ENCODE results near the gene TNS3. TPM values are rescaled to one million over a fixed set of nuclear protein-coding genes. Genes with fewer than 3 reads are reported as not detected.

Gene TNS3
- total RNA-seq, 1 donor from 2014 or later, result 30.4 TPM

DNA sequence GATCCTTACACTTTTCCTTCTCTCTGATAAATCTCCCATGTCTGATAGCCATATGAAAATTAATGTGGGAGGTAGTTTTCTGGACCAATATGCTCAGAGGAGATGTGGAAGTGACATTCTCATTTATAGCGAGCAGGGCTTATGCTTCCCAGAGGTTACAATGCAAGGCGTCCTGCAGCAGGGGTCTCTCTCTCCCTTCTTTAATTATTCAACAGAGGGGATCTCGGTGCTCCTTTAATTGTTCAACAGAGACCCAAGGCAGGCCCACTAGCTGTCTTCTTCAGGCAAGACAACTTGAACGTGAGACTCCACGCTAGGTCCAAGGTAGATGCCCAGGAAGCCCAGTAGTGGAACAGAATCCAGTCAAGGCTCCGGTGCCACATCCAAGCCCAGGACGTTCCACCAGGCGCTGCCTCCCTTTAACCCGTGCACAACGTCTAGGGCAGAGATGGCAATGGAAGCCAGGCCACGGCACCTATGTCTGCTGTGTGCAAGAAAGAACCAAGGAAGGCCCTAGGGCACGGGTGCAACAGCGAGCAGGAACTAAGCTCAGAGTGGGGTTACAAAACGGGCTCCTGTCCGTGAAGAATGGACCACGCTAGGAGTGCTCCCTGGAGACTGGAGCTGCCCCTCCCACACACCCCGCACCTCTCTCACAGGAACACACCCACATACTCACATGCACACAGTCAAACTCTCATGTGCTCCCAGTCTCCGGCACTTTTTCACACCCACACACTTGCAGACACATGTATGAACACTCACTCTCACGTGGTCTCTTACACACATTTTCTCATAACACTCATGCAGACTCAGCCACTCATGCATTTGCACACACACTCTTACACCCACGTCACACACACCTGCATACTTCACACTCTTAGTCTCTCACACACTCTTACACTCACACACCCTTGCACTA lies 230.4 kb downstream of the TNS3 start:
- no peak for DNase-seq (ENCODE audit: low read depth, low spot score)

DNA sequence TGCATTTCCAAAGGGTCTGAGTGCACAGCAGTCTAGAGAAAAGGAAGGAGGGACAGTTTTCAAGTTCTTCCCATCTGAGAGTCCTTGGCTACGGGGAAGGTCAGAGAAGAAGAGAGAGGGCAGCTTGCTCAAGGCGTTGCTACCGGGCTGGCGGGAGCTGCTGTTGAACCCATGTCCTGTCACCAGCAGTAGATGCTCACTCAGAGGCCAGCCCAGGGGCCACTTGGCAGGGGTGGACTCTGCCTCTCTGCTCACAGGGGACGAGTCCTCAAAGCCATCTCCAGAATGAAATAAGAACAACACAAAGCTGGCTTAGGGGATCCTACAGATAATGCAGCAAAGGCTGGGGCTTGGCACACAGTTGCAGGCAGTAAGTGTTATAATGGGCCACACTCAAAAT lies 231.5 kb downstream of the TNS3 start:
- no peak for DNase-seq (ENCODE audit: low read depth, low spot score)

DNA sequence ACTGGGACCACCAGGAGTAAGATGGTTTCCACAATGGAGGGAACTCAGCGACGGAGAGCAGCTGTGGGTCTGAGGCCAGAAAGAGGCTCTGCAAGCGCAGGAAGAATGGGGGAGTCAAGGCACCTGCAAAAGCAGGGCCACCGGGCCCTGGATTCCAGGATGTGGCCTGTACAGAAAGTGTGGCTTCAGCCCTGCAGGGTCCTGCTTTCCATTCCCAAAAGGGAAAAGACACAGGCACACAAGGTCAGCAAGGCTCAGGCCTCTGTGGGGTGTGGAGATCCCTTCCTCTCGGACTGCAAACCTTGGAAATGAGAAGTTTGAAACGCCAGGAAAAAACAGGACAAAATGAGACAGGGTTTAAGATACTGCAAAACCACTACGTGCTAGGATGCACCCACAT lies 232.5 kb downstream of the TNS3 start:
- no peak for DNase-seq (ENCODE audit: low read depth, low spot score)

GRCh38 chr7:47347816-47348385 lies 234.0 kb downstream of the TNS3 start:
- DNase-seq (ENCODE audit: low read depth, low spot score), result no peak

DNA sequence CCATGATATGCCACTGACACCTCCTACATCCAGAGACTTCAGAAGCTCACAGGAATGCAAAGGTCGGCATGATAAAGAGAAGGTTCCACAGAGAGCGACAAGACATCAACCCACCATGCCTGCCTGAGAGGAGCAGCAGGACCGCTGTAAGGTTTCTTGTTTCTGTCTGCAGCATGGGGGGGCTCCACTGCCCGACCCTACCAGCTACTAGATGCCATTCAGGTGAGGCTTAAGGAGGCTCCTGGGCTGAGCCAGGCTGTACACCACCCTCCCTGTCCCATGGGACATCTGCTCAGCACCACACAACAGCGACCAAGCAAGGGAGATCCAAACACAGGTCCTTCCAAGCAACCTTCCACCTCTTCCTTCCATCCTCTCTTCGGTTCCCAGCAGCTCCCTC lies 234.6 kb downstream of the TNS3 start:
- DNase-seq (ENCODE audit: low read depth, low spot score), result no peak

- no peak for DNase-seq (ENCODE audit: low read depth, low spot score)
Measured at GRCh38 chr7:47346377-47346914, 235.5 kb downstream of the TNS3 start.

DNA sequence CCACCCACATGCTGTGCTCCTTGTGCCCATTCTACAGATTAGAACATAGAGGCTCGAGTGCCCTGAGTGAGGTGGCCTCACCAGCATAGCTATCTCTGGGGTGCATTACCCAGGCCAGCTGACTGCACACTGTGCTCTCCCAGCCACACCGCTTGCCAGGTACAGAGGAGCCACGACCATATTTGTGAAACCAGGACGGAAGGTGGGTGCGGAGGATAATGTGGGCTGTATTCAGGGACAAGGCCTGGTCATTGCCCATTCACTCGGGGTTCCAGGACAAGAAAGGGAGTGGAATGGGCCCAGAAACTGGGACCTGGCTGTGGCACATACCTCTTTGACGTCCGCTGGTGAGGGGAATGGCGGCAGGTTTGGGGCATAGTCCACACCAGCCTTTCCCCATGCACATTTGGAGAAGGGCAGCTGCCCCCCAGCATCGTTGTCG lies 236.0 kb downstream of the TNS3 start:
- no peak for DNase-seq (ENCODE audit: low read depth, low spot score)

- DNase-seq (ENCODE audit: low read depth, low spot score), result no peak
Measured at GRCh38 chr7:47344171-47344955, 237.5 kb downstream of the TNS3 start.

DNA sequence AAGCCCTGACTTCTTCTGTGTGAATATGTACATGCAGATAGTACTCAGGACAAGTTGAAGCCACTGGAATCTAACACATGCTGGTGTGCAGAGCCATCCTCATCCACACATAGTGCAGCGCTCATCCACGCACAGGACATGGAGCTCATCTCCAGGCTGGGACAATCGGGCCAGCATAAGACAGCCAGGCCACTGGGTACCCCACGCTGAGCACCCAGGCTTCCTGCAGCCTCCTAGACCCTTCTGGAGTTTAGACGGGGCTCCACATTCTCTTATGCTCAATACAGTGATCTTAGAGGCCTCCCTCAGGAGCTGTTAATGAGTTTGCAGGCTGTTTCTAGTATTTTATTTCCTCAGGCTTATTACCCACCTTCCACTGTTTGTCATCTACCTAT lies 238.9 kb downstream of the TNS3 start:
- no peak for DNase-seq (ENCODE audit: low read depth, low spot score)

DNA sequence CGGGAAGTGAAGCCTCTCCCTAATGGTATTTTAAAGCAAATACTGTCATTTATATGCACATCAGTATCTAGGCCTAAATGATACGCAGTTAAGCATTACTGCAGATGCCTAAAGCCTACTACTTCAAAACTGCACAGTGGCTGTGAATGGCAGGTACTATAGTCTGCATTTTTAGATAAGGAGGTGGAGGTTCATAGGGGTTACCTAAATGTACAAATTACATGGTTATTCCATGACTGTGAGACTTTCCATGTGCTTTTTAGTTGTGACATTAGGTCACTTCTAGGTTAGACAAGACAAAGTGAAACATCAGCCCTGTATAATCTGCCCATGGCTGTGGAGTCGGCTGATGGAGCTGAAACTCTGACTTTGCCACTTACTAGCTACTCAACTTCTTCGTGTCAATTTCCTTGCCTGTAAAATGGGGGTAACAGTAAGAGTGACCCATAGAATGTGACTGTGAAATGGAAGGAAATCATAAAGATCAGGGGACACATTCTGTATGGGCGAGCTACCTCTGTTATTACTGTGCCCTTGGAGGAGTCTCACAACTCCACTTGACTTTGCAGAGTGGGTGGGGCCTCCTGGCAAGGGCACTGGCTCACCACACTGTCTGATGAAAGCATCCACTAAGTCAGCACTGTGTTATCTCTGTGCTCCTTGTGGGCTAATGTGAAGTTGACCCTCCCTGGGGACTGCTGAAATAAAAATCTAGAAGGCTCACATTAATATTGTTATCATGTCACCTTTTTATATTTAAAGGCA lies 239.4 kb downstream of the TNS3 start:
- DNase-seq (ENCODE audit: low read depth, low spot score), result no peak

DNA sequence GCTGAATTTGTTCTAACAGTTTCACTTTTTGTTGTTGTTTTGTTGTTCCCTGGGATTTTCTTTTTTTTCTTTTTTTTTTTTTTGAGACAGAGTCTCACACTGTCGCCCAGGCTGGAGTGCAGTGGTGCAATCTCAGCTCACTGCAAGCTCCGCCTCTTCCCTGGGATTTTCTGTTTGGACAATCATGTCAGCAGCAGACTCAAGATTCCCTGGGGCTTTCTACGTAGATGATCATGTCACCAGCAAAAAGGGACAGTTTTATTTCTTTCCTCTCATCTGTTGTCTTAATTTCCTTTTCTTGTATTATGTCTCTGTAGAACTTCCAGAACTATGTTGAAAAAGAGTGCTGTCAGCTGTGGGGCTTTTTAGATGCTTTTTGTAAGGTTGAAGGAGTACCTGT lies 241.4 kb downstream of the TNS3 start:
- no peak for DNase-seq (ENCODE audit: low read depth, low spot score)

DNA sequence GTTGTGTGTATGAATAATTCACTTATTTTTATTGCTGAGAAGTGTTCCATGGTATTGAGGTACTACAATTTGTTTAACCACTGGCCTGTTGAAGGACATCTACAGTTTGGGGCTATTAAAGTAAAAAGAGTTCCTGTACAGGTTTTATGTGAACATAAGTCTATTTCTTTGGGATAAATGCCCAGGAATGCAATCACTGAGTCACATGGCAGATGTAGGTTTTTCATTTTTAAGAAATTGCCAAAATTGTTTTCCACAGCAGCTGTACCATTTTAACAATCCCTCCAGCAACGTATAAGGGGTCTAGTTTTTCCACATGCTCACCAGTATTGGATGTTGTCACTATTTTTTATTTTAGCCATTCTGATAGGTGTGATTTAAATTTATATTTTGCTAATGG lies 243.9 kb downstream of the TNS3 start:
- no peak for DNase-seq (ENCODE audit: low read depth, low spot score)

DNA sequence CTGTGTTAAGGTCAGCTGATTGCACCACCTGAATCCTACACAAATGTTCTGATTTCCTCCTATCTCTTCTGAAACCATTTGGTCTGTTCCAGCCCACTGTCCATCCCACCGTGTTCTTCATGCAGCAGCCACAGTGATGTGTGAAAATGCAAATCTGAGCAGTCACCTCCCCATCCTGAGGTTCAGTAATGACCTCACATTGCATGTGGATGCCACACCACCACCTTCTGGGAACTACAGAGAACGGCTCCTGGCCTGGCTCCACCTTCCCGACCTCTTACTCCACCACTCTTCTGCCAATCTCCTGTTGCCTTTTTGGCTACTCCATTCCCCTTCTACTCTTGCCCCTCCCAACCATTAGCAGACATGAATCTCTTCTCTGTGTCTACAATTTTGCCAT lies 244.4 kb downstream of the TNS3 start:
- no peak for DNase-seq (ENCODE audit: low read depth, low spot score)

DNA sequence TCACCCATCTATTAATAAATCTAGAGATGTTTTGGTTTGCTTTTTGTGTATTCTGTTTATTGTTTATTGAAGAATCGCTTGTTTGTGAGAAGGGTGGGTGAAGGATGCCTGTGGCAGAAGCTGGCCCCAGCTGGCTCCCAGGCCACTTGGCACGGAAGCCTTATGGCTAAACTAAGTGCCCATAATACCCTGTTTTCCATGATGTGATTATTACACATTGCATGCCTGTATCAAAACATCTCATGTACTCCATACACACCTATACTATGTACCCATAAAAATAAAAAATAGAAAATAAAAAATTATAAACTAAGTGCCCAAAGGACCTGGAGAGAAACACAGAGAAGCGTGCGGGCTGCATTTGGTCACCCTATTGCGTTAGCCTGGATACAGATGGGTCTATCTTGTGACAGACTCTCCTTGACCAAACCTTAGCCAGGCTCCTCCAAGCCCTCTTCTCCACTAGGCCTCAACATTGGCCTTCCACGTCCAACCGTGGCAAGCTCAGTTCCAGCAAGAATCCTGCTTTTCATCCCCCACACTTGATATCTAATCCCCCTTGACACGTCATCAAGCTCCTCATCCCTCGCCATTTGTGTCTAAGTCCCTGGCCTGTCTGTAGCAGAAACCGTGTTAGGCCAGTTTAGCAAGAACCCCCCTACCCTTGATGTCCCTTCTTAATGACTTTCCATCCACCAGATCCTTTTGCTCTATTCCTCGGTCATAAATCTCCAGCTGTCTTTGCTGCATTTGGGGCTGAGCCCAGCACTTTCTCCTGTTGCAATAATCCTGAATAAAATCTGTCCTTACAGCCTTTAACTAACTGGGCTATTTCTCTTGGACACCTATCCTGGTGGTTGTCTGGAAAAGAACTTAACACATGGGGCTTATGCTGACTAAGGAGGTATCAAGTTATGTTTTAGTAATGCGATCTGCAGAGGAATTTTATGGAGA lies 245.2 kb downstream of the TNS3 start:
- DNase-seq (ENCODE audit: low read depth, low spot score), result no peak

- no peak for DNase-seq (ENCODE audit: low read depth, low spot score)
Measured at GRCh38 chr7:47335557-47336471, 246.1 kb downstream of the TNS3 start.

DNA sequence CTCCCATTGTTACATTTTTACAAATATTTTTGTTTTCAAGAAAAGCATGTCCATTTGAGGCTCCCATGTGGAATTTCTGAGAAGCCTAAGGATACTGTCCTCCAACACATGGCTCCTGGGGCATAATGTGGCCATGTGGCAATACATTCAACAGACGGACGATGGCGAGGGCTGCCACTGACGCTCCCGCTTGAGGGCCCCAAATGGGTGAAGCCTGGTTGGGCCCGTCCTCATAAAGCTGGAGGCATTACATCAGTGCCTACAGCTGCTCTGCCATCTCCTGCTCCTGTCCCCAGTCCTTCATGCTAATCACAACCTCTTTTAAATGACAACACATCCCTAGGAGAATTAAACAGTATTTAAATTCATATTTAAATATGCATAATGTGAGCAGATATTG lies 246.8 kb downstream of the TNS3 start:
- no peak for DNase-seq (ENCODE audit: low read depth, low spot score)

DNA sequence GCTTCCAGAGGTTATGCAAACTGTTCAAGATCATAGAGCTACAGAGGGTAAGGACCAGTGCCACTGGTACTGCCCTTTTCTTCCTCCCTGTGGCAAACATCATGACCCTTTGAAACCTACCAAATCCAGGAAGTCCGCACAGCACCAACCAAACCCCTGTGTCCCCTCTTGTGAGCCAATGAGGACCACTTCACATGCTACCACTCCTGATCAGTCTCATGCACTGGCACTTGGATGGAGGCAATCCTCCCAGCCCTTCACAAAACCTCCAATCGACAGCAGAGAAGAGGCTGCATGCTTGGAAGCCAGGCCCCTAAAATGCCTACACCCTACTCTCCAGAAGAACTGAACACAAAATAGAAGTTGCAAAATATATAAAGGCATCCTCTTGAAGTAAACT lies 248.0 kb downstream of the TNS3 start:
- DNase-seq (ENCODE audit: low read depth, low spot score), result no peak

GRCh38 chr7:47333554-47333887 lies 248.4 kb downstream of the TNS3 start:
- DNase-seq (ENCODE audit: low read depth, low spot score), result no peak

Measured in pulmonary artery endothelial cell (primary cell).